Naive thymus-derived CD8-positive, alpha-beta T cell (primary cell): ENCODE data around the gene GABRB1. TPM values are rescaled to one million over a fixed set of nuclear protein-coding genes. Genes with fewer than 3 reads are reported as not detected.

Experiments used
- ATAC-seq, 2 donors: fragments of 150-1000 bp; cut with Tn5 transposase in 1 of 2; sonication (Bioruptor Pico), chemical (Tn5 transposase) in 1 of 2; 1 replicate in 1 of 2; 2 replicates in 1 of 2; pipeline ENCODE4 v1.10.0; 2021; ENCODE audit warnings: mild to moderate bottlenecking in 2 of 2, moderate library complexity in 2 of 2
- POLR2A ChIA-PET: fragments of 350-600 bp; sonication (Branson Sonifier 250); formaldehyde crosslinking; loops from one replicate; lab custom pipeline; 2021; ENCODE audit warnings: antibody characterized with exemption; lab: Charles Lee
- DNase-seq, 10 donors: peaks; one replicate each; pipeline versions ENCODE4 v3.0.0 to v3.0.0-alpha.2; 2020 to 2022
- H3K27ac Mint-ChIP-seq, 10 donors: one replicate each; pipeline ENCODE4 v1.8.0; 2020 to 2022; ENCODE audit warnings: mild to moderate bottlenecking in 10 of 10, mixed read lengths in 10 of 10, moderate library complexity in 4 of 10, inconsistent platforms in 1 of 10
- H3K27me3 Mint-ChIP-seq, 5 donors: one replicate each; pipeline ENCODE4 v1.8.0; 2021 to 2022; ENCODE audit warnings: mixed read lengths in 5 of 5
- H3K36me3 Mint-ChIP-seq, 3 donors: one replicate each; pipeline ENCODE4 v1.8.0; 2020 to 2022; ENCODE audit warnings: mixed read lengths in 3 of 3, mild to moderate bottlenecking in 2 of 3, inconsistent platforms in 1 of 3
- H3K4me1 Mint-ChIP-seq, 4 donors: one replicate each; pipeline ENCODE4 v1.8.0; 2021 to 2022; ENCODE audit warnings: mixed read lengths in 4 of 4
- H3K4me3 Mint-ChIP-seq, 10 donors: one replicate each; pipeline ENCODE4 v1.8.0; 2020 to 2022; ENCODE audit warnings: mild to moderate bottlenecking in 10 of 10, mixed read lengths in 10 of 10, moderate library complexity in 6 of 10, inconsistent platforms in 1 of 10
- H3K9me3 Mint-ChIP-seq, 9 donors: one replicate each; pipeline ENCODE4 v1.8.0; 2020 to 2022; ENCODE audit warnings: mixed read lengths in 9 of 9, mild to moderate bottlenecking in 3 of 9, inconsistent platforms in 1 of 9, moderate library complexity in 1 of 9
- polyA plus RNA-seq, 3 donors: library from polyadenylated mRNA; unstranded; fragments of 300-500 nt; fragmentation: Illumina TruSeq; gene quantifications; one replicate each; pipeline ENCODE4 v1.2.3, GENCODE V29; 2021
- total RNA-seq, 8 experiments: library from RNA in 2 of 8; stranded (reverse) in 2 of 8; gene quantifications; one replicate each; pipeline ENCODE4 v1.2.3 and lab custom pipeline; 2021 to 2026

The GABRB1 gene
- total and polyA plus RNA-seq, 5 experiments from 2014 or later, result not detected

- peaks cover 10 to 16% (median 13%) of the 10 kb centered on the region in 4 donors for H3K4me1 Mint-ChIP-seq
- ATAC-seq (no peak), DNase-seq (no peak)
- POLR2A ChIA-PET, result no interaction called here
- peaks cover 0 to 3% (median 0%) of the 10 kb centered on the region in 3 donors for H3K36me3 Mint-ChIP-seq
- H3K27me3 Mint-ChIP-seq, result no peaks in the 10 kb centered on the region
- no peaks in the 10 kb centered on the region for H3K9me3 Mint-ChIP-seq
- no peak overlapping the region for H3K4me3 Mint-ChIP-seq
- H3K27ac Mint-ChIP-seq, result peak overlapping the region in 1 of 10 donors; percentile 66
Measured at GRCh38 chr4:47012676-47013075, 18.7 kb upstream of the GABRB1 start.

- ATAC-seq (no peak), DNase-seq (no peak)
- POLR2A ChIA-PET, result no interaction called here
- Mint-ChIP-seq H3K9me3 (no peaks in the 10 kb centered on the region), H3K4me1 (peaks cover 10 to 16% (median 13%) of the 10 kb centered on the region in 4 donors), H3K27ac (peak overlapping the region in 1 of 10 donors; percentile 79), H3K4me3 (no peak overlapping the region), H3K27me3 (peaks cover 0 to 3% (median 0%) of the 10 kb centered on the region in 5 donors), H3K36me3 (peaks cover 0 to 3% (median 0%) of the 10 kb centered on the region in 3 donors)
Measured at GRCh38 chr4:47013373-47013772, 18.0 kb upstream of the GABRB1 start.

GRCh38 chr4:47017081-47017480 lies 14.3 kb upstream of the GABRB1 start:
- H3K9me3 Mint-ChIP-seq, result peaks cover 0 to 15% (median 0%) of the 10 kb centered on the region in 9 donors
- peaks cover 0 to 2% (median 0%) of the 10 kb centered on the region in 3 donors for H3K36me3 Mint-ChIP-seq
- no peak overlapping the region for H3K4me3 Mint-ChIP-seq
- POLR2A ChIA-PET, result no interaction called here
- DNase-seq (no peak), ATAC-seq (no peak)
- peaks cover 0 to 14% (median 0%) of the 10 kb centered on the region in 5 donors for H3K27me3 Mint-ChIP-seq
- no peak overlapping the region for H3K27ac Mint-ChIP-seq
- H3K4me1 Mint-ChIP-seq, result peaks cover 0 to 2% (median 0%) of the 10 kb centered on the region in 4 donors

- ATAC-seq, result no peak
- peaks cover 0 to 2% (median 0%) of the 10 kb centered on the region in 3 donors for H3K36me3 Mint-ChIP-seq
- H3K4me3 Mint-ChIP-seq, result no peak overlapping the region
- H3K4me1 Mint-ChIP-seq, result peaks cover 0 to 2% (median 0%) of the 10 kb centered on the region in 4 donors
- POLR2A ChIA-PET, result no interaction called here
- DNase-seq, result no peak
- peaks cover 0 to 15% (median 0%) of the 10 kb centered on the region in 9 donors for H3K9me3 Mint-ChIP-seq
- peaks cover 0 to 14% (median 0%) of the 10 kb centered on the region in 5 donors for H3K27me3 Mint-ChIP-seq
- no peak overlapping the region for H3K27ac Mint-ChIP-seq
Measured at GRCh38 chr4:47017494-47017893, 13.9 kb upstream of the GABRB1 start.

GRCh38 chr4:47031751-47032404 lies 511 bp downstream of the GABRB1 start:
- ATAC-seq (peak in 1 of 2 donors; percentile 46), DNase-seq (peak in 3 of 10 donors; percentile 7 to 25 (median 18))
- Mint-ChIP-seq H3K27me3 (peaks cover 28 to 55% (median 35%) of the 10 kb centered on the region in 5 donors), H3K4me1 (peaks cover 12 to 24% (median 16%) of the 10 kb centered on the region in 4 donors), H3K9me3 (no peaks in the 10 kb centered on the region), H3K36me3 (peaks cover 0 to 10% (median 0%) of the 10 kb centered on the region in 3 donors), H3K4me3 (peak overlapping the region; percentile 54 to 84 (median 74)), H3K27ac (peak overlapping the region in 1 of 10 donors; percentile 6)
- POLR2A ChIA-PET, result no interaction called here

- DNase-seq, result peak in 5 of 10 donors; percentile 11 to 43 (median 20)
- POLR2A ChIA-PET, result no interaction called here
Measured at GRCh38 chr4:47032405-47033106, 1.2 kb downstream of the GABRB1 start.

GRCh38 chr4:47038263-47038662 lies 6.9 kb downstream of the GABRB1 start:
- H3K4me1 Mint-ChIP-seq, result no peaks in the 10 kb centered on the region
- no peak for DNase-seq
- H3K36me3 Mint-ChIP-seq, result no peaks in the 10 kb centered on the region
- peaks cover 4 to 30% (median 12%) of the 10 kb centered on the region in 5 donors for H3K27me3 Mint-ChIP-seq
- no peak overlapping the region for H3K4me3 Mint-ChIP-seq
- no peak overlapping the region for H3K27ac Mint-ChIP-seq
- H3K9me3 Mint-ChIP-seq, result no peaks in the 10 kb centered on the region
- no peak for ATAC-seq
- POLR2A ChIA-PET, result no interaction called here

More at GRCh38 chr4:47032405-47033106, 1.2 kb downstream of the GABRB1 start:
- ATAC-seq, result peak; percentile 42 to 68
- Mint-ChIP-seq H3K4me3 (peak overlapping the region; percentile 54 to 84 (median 74)), H3K9me3 (no peaks in the 10 kb centered on the region), H3K36me3 (peaks cover 0 to 10% (median 0%) of the 10 kb centered on the region in 3 donors), H3K27me3 (peaks cover 28 to 55% (median 35%) of the 10 kb centered on the region in 5 donors), H3K4me1 (peaks cover 12 to 24% (median 16%) of the 10 kb centered on the region in 4 donors), H3K27ac (no peak overlapping the region)

- H3K27me3 Mint-ChIP-seq, result peaks cover 2 to 34% (median 9%) of the 10 kb centered on the region in 5 donors
- DNase-seq (no peak), ATAC-seq (no peak)
- POLR2A ChIA-PET, result no interaction called here
- no peaks in the 10 kb centered on the region for H3K9me3 Mint-ChIP-seq
- no peak overlapping the region for H3K4me3 Mint-ChIP-seq
- H3K27ac Mint-ChIP-seq, result no peak overlapping the region
- peaks cover 0 to 4% (median 0%) of the 10 kb centered on the region in 3 donors for H3K36me3 Mint-ChIP-seq
- H3K4me1 Mint-ChIP-seq, result no peaks in the 10 kb centered on the region
Measured at GRCh38 chr4:47040828-47041227, 9.5 kb downstream of the GABRB1 start.

GRCh38 chr4:47043821-47044220 lies 12.5 kb downstream of the GABRB1 start:
- POLR2A ChIA-PET, result no interaction called here
- Mint-ChIP-seq H3K4me1 (no peaks in the 10 kb centered on the region), H3K9me3 (no peaks in the 10 kb centered on the region), H3K27ac (no peak overlapping the region), H3K4me3 (no peak overlapping the region), H3K36me3 (peaks cover 0 to 7% (median 0%) of the 10 kb centered on the region in 3 donors), H3K27me3 (peaks cover 1 to 37% (median 14%) of the 10 kb centered on the region in 5 donors)
- ATAC-seq (no peak), DNase-seq (no peak)

GRCh38 chr4:47045261-47045660 lies 13.9 kb downstream of the GABRB1 start:
- Mint-ChIP-seq H3K27ac (no peak overlapping the region), H3K36me3 (peaks cover 0 to 7% (median 0%) of the 10 kb centered on the region in 3 donors), H3K27me3 (peaks cover 6 to 37% (median 14%) of the 10 kb centered on the region in 5 donors), H3K9me3 (no peaks in the 10 kb centered on the region), H3K4me1 (no peaks in the 10 kb centered on the region), H3K4me3 (no peak overlapping the region)
- DNase-seq (no peak), ATAC-seq (no peak)
- POLR2A ChIA-PET, result no interaction called here

- no peak overlapping the region for H3K27ac Mint-ChIP-seq
- H3K4me3 Mint-ChIP-seq, result no peak overlapping the region
- H3K9me3 Mint-ChIP-seq, result peaks cover 0 to 2% (median 0%) of the 10 kb centered on the region in 9 donors
- DNase-seq (no peak), ATAC-seq (no peak)
- H3K27me3 Mint-ChIP-seq, result peaks cover 14 to 52% (median 16%) of the 10 kb centered on the region in 5 donors
- POLR2A ChIA-PET, result no interaction called here
- H3K36me3 Mint-ChIP-seq, result peaks cover 0 to 7% (median 0%) of the 10 kb centered on the region in 3 donors
- no peaks in the 10 kb centered on the region for H3K4me1 Mint-ChIP-seq
Measured at GRCh38 chr4:47049347-47049746, 18.0 kb downstream of the GABRB1 start.

GRCh38 chr4:47050761-47051725 lies 19.7 kb downstream of the GABRB1 start:
- DNase-seq (no peak), ATAC-seq (no peak)
- Mint-ChIP-seq H3K4me3 (no peak overlapping the region), H3K27me3 (peaks cover 11 to 37% (median 16%) of the 10 kb centered on the region in 5 donors), H3K27ac (no peak overlapping the region), H3K36me3 (peaks cover 0 to under 1% (median 0%) of the 10 kb centered on the region in 3 donors), H3K9me3 (peaks cover 0 to 2% (median 0%) of the 10 kb centered on the region in 9 donors), H3K4me1 (no peaks in the 10 kb centered on the region)
- POLR2A ChIA-PET, result no interaction called here
